Liver (tissue), 3 donors: Measurements from ENCODE around the gene PDE3A.

Experiments
- ATF3 ChIP-seq: IDR thresholded peaks from 2 replicates; pipeline ENCODE4 v1.6.1; 2016; ENCODE audit warnings: antibody characterized with exemption
- CTCF ChIP-seq: fragments of 150-350 bp; IDR thresholded peaks from 2 replicates; pipeline ENCODE4 v1.5.1; 2017; ENCODE audit warnings: improper control_type of control experiment, low read depth, low read length; ENCODE audit not compliant: missing input control
- EGR1 ChIP-seq, 2 donors: IDR thresholded peaks; 2 replicates each; pipeline ENCODE4 v1.6.1; 2016 to 2018; ENCODE audit warnings: antibody characterized with exemption in 2 of 2, low read depth in 2 of 2
- FOXA1 ChIP-seq: IDR thresholded peaks from 2 replicates; pipeline ENCODE4 v1.6.1; 2016; ENCODE audit warnings: antibody characterized with exemption
- GABPA ChIP-seq, 2 donors: IDR thresholded peaks in 1 of 2; conservative IDR thresholded peaks in 1 of 2; 2 replicates each; pipeline ENCODE4 v1.6.1; 2016; ENCODE audit warnings: antibody characterized with exemption in 2 of 2, mild to moderate bottlenecking in 1 of 2, moderate library complexity in 1 of 2
- MAX ChIP-seq: IDR thresholded peaks from 2 replicates; pipeline ENCODE4 v1.6.1; 2016; ENCODE audit warnings: antibody characterized with exemption
- RAD21 ChIP-seq, 2 donors: IDR thresholded peaks; 2 replicates each; pipeline ENCODE4 v1.6.1; 2016; ENCODE audit warnings: antibody characterized with exemption in 2 of 2, mild to moderate bottlenecking in 2 of 2
- REST ChIP-seq: IDR thresholded peaks from 2 replicates; pipeline ENCODE4 v1.6.1; 2016; ENCODE audit warnings: antibody characterized with exemption, mild to moderate bottlenecking
- RXRA ChIP-seq, 2 donors: IDR thresholded peaks; 2 replicates each; pipeline ENCODE4 v1.6.1; 2017 to 2018; ENCODE audit warnings: antibody characterized with exemption in 2 of 2, mild to moderate bottlenecking in 1 of 2
- SP1 ChIP-seq: IDR thresholded peaks from 2 replicates; pipeline ENCODE4 v1.6.1; 2018; ENCODE audit warnings: antibody characterized with exemption, mild to moderate bottlenecking
- TAF1 ChIP-seq: conservative IDR thresholded peaks from 2 replicates; pipeline ENCODE4 v1.6.1; 2016; ENCODE audit warnings: antibody characterized with exemption, mild to moderate bottlenecking
- YY1 ChIP-seq: IDR thresholded peaks from 2 replicates; pipeline ENCODE4 v1.6.1; 2016; ENCODE audit warnings: antibody characterized with exemption, mild to moderate bottlenecking
- ZBTB33 ChIP-seq: IDR thresholded peaks from 2 replicates; pipeline ENCODE4 v1.6.1; 2016; ENCODE audit warnings: antibody characterized with exemption
- donor health status: healthy.
- donor health status: healthy.

- TF ChIP-seq CTCF (no peak), RXRA (IDR thresholded peaks at IDR 0.05) (no peak), GABPA (IDR thresholded peaks at IDR 0.05 in 1 of 2, conservative IDR thresholded peaks at IDR 0.05 in 1 of 2) (no peak), ATF3 (no peak), REST (no peak), FOXA1 (no peak), YY1 (no peak), RAD21 (IDR thresholded peaks at IDR 0.05) (no peak), MAX (no peak), SP1 (no peak), EGR1 (IDR thresholded peaks at IDR 0.05; ENCODE audit: low read depth in 2 of 2) (no peak), ZBTB33 (no peak), TAF1 (no peak)
Observed at GRCh38 chr12:20592556-20592955, 224.2 kb downstream of the PDE3A start.
